ENCODE results near the gene CD27. TPM values are rescaled to one million over a fixed set of nuclear protein-coding genes. Genes with fewer than 3 reads are reported as not detected.

The CD27 gene
- total RNA-seq, 1 donor from 2014 or later, result not detected

DNA sequence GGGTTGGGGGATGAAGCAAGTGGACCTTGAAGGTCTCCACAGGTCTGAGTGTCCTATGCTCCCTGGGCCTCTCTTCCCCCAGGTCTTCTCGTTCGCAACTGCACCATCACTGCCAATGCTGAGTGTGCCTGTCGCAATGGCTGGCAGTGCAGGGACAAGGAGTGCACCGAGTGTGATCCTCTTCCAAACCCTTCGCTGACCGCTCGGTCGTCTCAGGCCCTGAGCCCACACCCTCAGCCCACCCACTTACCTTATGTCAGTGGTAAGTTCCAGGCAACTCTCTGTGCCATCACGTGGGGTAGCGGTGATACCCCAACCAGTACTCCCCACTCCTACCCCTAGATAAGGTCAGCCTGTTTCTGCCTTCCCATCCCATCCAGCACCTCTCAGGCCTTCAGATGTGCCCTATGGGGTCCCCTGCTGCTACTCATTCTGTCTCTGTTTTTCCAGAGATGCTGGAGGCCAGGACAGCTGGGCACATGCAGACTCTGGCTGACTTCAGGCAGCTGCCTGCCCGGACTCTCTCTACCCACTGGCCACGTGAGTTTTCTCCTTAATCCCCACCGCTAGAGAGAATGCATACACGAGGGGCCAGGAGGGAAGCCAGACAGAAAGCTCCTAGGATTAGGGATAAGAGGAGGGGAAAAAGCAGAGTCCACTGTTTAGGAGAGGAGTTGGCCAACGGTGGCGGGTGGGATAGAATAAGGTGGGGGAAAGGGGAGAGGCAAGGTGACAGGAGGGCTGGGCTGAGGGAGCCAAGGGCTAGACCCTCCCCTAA is 5.5 kb downstream of the CD27 start:
- Mint-ChIP-seq H3K27me3 (ENCODE audit: insufficient read depth, low read depth) (peaks cover 9% of the 10 kb centered on the region), H3K9me3 (no peaks in the 10 kb centered on the region), H3K27ac (peak overlapping the region; percentile 98), H3K4me1 (peaks cover 44% of the 10 kb centered on the region), H3K36me3 (no peaks in the 10 kb centered on the region), H3K4me3 (peak overlapping the region; percentile 78)
- DNase-seq (ENCODE audit: low spot score), result peak; percentile 66
- Histone ChIP-seq H4K20me1 (ENCODE audit: low read depth) (no peaks in the 10 kb centered on the region), H3K9ac (no peak overlapping the region), H3K27me3 (no peaks in the 10 kb centered on the region), H3F3A (ENCODE audit: low read depth) (peaks cover 38% of the 10 kb centered on the region), H3K4me3 (peak overlapping the region; percentile 30), H2AFZ (replicated peaks) (peak overlapping the region; percentile 59), H3K27ac (peak overlapping the region; percentile 91), H3K36me3 (no peaks in the 10 kb centered on the region), H3K4me1 (peaks cover 38% of the 10 kb centered on the region), H3K79me2 (ENCODE audit: low read depth) (no peaks in the 10 kb centered on the region), H3K4me2 (peak overlapping the region; percentile 77), H3K9me3 (ENCODE audit: low read depth) (no peaks in the 10 kb centered on the region)
- TF ChIP-seq, protein P1, sequence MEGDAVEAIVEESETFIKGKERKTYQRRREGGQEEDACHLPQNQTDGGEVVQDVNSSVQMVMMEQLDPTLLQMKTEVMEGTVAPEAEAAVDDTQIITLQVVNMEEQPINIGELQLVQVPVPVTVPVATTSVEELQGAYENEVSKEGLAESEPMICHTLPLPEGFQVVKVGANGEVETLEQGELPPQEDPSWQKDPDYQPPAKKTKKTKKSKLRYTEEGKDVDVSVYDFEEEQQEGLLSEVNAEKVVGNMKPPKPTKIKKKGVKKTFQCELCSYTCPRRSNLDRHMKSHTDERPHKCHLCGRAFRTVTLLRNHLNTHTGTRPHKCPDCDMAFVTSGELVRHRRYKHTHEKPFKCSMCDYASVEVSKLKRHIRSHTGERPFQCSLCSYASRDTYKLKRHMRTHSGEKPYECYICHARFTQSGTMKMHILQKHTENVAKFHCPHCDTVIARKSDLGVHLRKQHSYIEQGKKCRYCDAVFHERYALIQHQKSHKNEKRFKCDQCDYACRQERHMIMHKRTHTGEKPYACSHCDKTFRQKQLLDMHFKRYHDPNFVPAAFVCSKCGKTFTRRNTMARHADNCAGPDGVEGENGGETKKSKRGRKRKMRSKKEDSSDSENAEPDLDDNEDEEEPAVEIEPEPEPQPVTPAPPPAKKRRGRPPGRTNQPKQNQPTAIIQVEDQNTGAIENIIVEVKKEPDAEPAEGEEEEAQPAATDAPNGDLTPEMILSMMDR (IDR thresholded peaks at IDR 0.05), result no peak
- no peak for TF ChIP-seq EZH2 (IDR thresholded peaks at IDR 0.05)
- no peak for TF ChIP-seq EZH2phosphoT487 (IDR thresholded peaks at IDR 0.05)

DNA sequence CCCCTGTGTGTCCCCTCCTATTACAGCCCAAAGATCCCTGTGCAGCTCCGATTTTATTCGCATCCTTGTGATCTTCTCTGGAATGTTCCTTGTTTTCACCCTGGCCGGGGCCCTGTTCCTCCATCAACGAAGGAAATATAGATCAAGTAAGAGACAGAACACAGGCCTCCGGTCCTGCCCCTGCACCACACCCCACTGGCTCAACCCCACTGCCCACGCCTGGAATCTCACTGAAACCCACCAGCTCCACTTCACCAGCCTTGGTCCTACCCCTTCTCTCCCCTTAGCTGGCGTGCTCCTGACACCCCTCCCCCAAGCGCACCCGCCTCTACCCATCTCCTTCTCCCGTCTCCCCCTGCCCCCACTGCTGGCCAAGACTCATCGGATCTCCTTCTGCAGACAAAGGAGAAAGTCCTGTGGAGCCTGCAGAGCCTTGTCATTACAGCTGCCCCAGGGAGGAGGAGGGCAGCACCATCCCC is 6.2 kb downstream of the CD27 start:
- H3K9me3 ChIP-seq (ENCODE audit: low read depth), result no peaks in the 10 kb centered on the region
- H3K4me1 ChIP-seq, result peaks cover 38% of the 10 kb centered on the region
- H3K9me3 Mint-ChIP-seq, result no peaks in the 10 kb centered on the region
- peaks cover 44% of the 10 kb centered on the region for H3K4me1 Mint-ChIP-seq
- no peaks in the 10 kb centered on the region for H3K27me3 ChIP-seq
- peak overlapping the region; percentile 77 for H3K4me2 ChIP-seq
- H3K27ac ChIP-seq, result peak overlapping the region; percentile 91
- peak overlapping the region; percentile 59 for H2AFZ ChIP-seq (replicated peaks)
- no peaks in the 10 kb centered on the region for H3K79me2 ChIP-seq (ENCODE audit: low read depth)
- peak overlapping the region; percentile 98 for H3K27ac Mint-ChIP-seq
- no peaks in the 10 kb centered on the region for H3K36me3 Mint-ChIP-seq
- peak overlapping the region; percentile 30 for H3K4me3 ChIP-seq
- no peak for DNase-seq (ENCODE audit: low spot score)
- peak overlapping the region; percentile 78 for H3K4me3 Mint-ChIP-seq
- H3F3A ChIP-seq (ENCODE audit: low read depth), result peaks cover 38% of the 10 kb centered on the region
- H3K9ac ChIP-seq, result no peak overlapping the region
- TF ChIP-seq, protein P1 (IDR thresholded peaks at IDR 0.05), result no peak
- TF ChIP-seq EZH2 (IDR thresholded peaks at IDR 0.05) (no peak), EZH2phosphoT487 (IDR thresholded peaks at IDR 0.05) (no peak)
- no peaks in the 10 kb centered on the region for H3K36me3 ChIP-seq
- H3K27me3 Mint-ChIP-seq (ENCODE audit: insufficient read depth, low read depth), result peaks cover 7% of the 10 kb centered on the region
- no peaks in the 10 kb centered on the region for H4K20me1 ChIP-seq (ENCODE audit: low read depth)

DNA sequence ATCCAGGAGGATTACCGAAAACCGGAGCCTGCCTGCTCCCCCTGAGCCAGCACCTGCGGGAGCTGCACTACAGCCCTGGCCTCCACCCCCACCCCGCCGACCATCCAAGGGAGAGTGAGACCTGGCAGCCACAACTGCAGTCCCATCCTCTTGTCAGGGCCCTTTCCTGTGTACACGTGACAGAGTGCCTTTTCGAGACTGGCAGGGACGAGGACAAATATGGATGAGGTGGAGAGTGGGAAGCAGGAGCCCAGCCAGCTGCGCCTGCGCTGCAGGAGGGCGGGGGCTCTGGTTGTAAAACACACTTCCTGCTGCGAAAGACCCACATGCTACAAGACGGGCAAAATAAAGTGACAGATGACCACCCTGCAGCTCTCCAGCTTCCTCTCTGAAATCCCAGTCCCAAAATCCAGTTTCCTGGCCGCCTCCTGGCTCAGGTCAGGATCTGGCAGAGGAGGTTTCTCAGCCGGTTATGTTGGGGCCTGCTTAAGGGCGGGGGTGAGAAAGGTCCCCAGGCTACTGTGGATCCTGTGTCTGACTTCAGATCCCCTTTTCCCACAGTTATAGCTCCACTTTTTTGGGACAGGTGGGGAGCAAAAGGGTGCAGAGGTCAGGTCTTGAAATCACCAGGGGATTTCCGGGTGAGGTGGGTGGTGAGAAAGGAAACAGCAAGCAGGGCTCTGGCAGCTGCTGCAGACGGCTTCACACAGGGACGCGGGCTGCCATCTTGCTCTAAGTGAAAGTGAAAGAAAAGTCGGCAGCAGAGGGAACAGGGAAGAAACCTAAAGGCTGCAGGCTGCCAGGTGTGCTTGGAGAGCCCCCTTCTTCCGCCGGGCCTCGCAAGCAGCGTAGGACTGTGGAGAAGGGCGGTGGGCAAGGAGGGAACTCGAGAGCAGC is 6.8 kb downstream of the CD27 start, which contains the start of gene TAPBPL:
Gene TAPBPL (plus strand): TSS at position 695 of the 897 bp plus-strand sequence. CDS start 207 bp downstream, outside the sequence.
- no peaks in the 10 kb centered on the region for H3K27me3 ChIP-seq
- no peaks in the 10 kb centered on the region for H4K20me1 ChIP-seq (ENCODE audit: low read depth)
- peaks cover 38% of the 10 kb centered on the region for H3F3A ChIP-seq (ENCODE audit: low read depth)
- peaks cover 7% of the 10 kb centered on the region for H3K27me3 Mint-ChIP-seq (ENCODE audit: insufficient read depth, low read depth)
- peaks cover 39% of the 10 kb centered on the region for H3K4me1 Mint-ChIP-seq
- no peaks in the 10 kb centered on the region for H3K36me3 ChIP-seq
- peak; percentile 89 for DNase-seq (ENCODE audit: low spot score)
- H3K27ac Mint-ChIP-seq, result peak within 1 kb of the TSS; percentile 98
- TF ChIP-seq EZH2phosphoT487 (IDR thresholded peaks at IDR 0.05), result no peak
- TF ChIP-seq, protein P1 (IDR thresholded peaks at IDR 0.05), result no peak
- TF ChIP-seq EZH2 (IDR thresholded peaks at IDR 0.05), result no peak
- no peaks in the 10 kb centered on the region for H3K9me3 ChIP-seq (ENCODE audit: low read depth)
- H3K9ac ChIP-seq, result no peak within 1 kb of the TSS
- H3K4me3 Mint-ChIP-seq, result peak within 1 kb of the TSS; percentile 78
- H3K79me2 ChIP-seq (ENCODE audit: low read depth), result no peaks in the 10 kb centered on the region
- no peaks in the 10 kb centered on the region for H3K36me3 Mint-ChIP-seq
- peak within 1 kb of the TSS; percentile 30 for H3K4me3 ChIP-seq
- H3K4me1 ChIP-seq, result peaks cover 38% of the 10 kb centered on the region
- H3K4me2 ChIP-seq, result peak within 1 kb of the TSS; percentile 77
- H2AFZ ChIP-seq (replicated peaks), result peak within 1 kb of the TSS; percentile 59
- peak within 1 kb of the TSS; percentile 91 for H3K27ac ChIP-seq
- no peaks in the 10 kb centered on the region for H3K9me3 Mint-ChIP-seq
